ENCODE data around the gene KCNC1.
A peak's percentile ranks its signal among the peaks of the same experiment; 100 is the strongest.

The KCNC1 gene

GRCh38 chr11:17716807-17717206, 17.8 kb upstream of the KCNC1 start:
- no peak for DNase-seq

GRCh38 chr11:17718015-17718414, 16.6 kb upstream of the KCNC1 start:
- no peak for DNase-seq

- DNase-seq, result no peak
Observed at GRCh38 chr11:17718510-17718962, 16.0 kb upstream of the KCNC1 start.

GRCh38 chr11:17719028-17719937, 15.3 kb upstream of the KCNC1 start, which contains the start of gene MYOD1:
Gene MYOD1, plus strand, starts transcription at chr11:17719571. Its CDS starts 212 bp downstream, at chr11:17719783.
- DNase-seq, result no peak

- no peak for DNase-seq
Observed at GRCh38 chr11:17719938-17720795, 14.4 kb upstream of the KCNC1 start.

GRCh38 chr11:17720796-17721171, 13.8 kb upstream of the KCNC1 start:
- DNase-seq, result no peak

- no peak for DNase-seq
Observed at GRCh38 chr11:17721242-17721999, 13.2 kb upstream of the KCNC1 start.

GRCh38 chr11:17722000-17722643, 12.5 kb upstream of the KCNC1 start:
- peak; percentile 20 for DNase-seq

GRCh38 chr11:17724020-17724908, 10.3 kb upstream of the KCNC1 start:
- no peak for DNase-seq

- DNase-seq, result no peak
Observed at GRCh38 chr11:17725174-17725573, 9.4 kb upstream of the KCNC1 start.

- no peak for DNase-seq
Observed at GRCh38 chr11:17730137-17730536, 4.4 kb upstream of the KCNC1 start.

GRCh38 chr11:17730608-17731462, 3.7 kb upstream of the KCNC1 start:
- peak; percentile 73 for DNase-seq

- DNase-seq, result no peak
Observed at GRCh38 chr11:17733261-17733660, 1.3 kb upstream of the KCNC1 start.

- peak; percentile 72 for DNase-seq
Observed at GRCh38 chr11:17734986-17735817, 621 bp downstream of the KCNC1 start.

GRCh38 chr11:17735818-17736578, 1.4 kb downstream of the KCNC1 start:
- no peak for DNase-seq

GRCh38 chr11:17736579-17736893, 2.0 kb downstream of the KCNC1 start:
- DNase-seq, result no peak

GRCh38 chr11:17736930-17737817, 2.6 kb downstream of the KCNC1 start:
- no peak for DNase-seq

Measured in NCI-H226 (cell line).